Effector memory CD4-positive, alpha-beta T cell (primary cell): ENCODE measurements around the gene GRIK3.

Experiments used
- DNase-seq, 3 donors: peaks; one replicate each; pipeline ENCODE4 v3.0.0-alpha.2; 2020
- H3K27ac ChIP-seq: 2 replicates; pipeline ENCODE4 v1.7.0; 2013; ENCODE audit warnings: mild to moderate bottlenecking, low read length, moderate library complexity; ENCODE audit not compliant: insufficient read depth, poor library complexity, severe bottlenecking
- H3K27me3 ChIP-seq: replicated peaks from 2 replicates; pipeline ENCODE4 v1.7.0; 2013; ENCODE audit warnings: mild to moderate bottlenecking, low read length; ENCODE audit not compliant: insufficient read depth, control insufficient read depth, poor library complexity, severe bottlenecking
- H3K36me3 ChIP-seq: 2 replicates; pipeline ENCODE4 v1.7.0; 2013; ENCODE audit warnings: mild to moderate bottlenecking, low read length, moderate library complexity; ENCODE audit not compliant: control insufficient read depth, insufficient read depth
- H3K4me1 ChIP-seq: 2 replicates; pipeline ENCODE4 v1.7.0; 2013; ENCODE audit warnings: low read length, mild to moderate bottlenecking; ENCODE audit not compliant: control insufficient read depth, insufficient read depth, poor library complexity, severe bottlenecking
- H3K4me3 ChIP-seq: 2 replicates; pipeline ENCODE4 v1.7.0; 2013; ENCODE audit warnings: low read length, low read depth, mild to moderate bottlenecking; ENCODE audit not compliant: insufficient read depth, poor library complexity, severe bottlenecking
- H3K9me3 ChIP-seq: 2 replicates; pipeline ENCODE4 v1.7.0; 2013; ENCODE audit warnings: mild to moderate bottlenecking, low read length, moderate library complexity; ENCODE audit not compliant: control insufficient read depth

GRIK3 gene

GRCh38 chr1:36759355-36759754, 275.0 kb downstream of the GRIK3 start:
- no peak overlapping the region for H3K27ac ChIP-seq
- DNase-seq, result no peak
- H3K36me3 ChIP-seq, result no peaks in the 10 kb centered on the region
- H3K4me1 ChIP-seq, result no peaks in the 10 kb centered on the region
- no peaks in the 10 kb centered on the region for H3K27me3 ChIP-seq
- H3K9me3 ChIP-seq, result no peaks in the 10 kb centered on the region
- no peak overlapping the region for H3K4me3 ChIP-seq

GRCh38 chr1:36755303-36756230, 278.7 kb downstream of the GRIK3 start:
- no peaks in the 10 kb centered on the region for H3K36me3 ChIP-seq
- no peaks in the 10 kb centered on the region for H3K9me3 ChIP-seq
- H3K27ac ChIP-seq, result no peak overlapping the region

GRCh38 chr1:36754366-36754765, 279.9 kb downstream of the GRIK3 start:
- H3K9me3 ChIP-seq, result no peaks in the 10 kb centered on the region

More at GRCh38 chr1:36755303-36756230, 278.7 kb downstream of the GRIK3 start:
- H3K4me3 ChIP-seq, result no peak overlapping the region
- DNase-seq, result no peak
- H3K27me3 ChIP-seq, result no peaks in the 10 kb centered on the region
- H3K4me1 ChIP-seq, result no peaks in the 10 kb centered on the region

GRCh38 chr1:36753451-36753850, 280.9 kb downstream of the GRIK3 start:
- no peak for DNase-seq
- Histone ChIP-seq H3K27ac (no peak overlapping the region), H3K9me3 (no peaks in the 10 kb centered on the region), H3K27me3 (no peaks in the 10 kb centered on the region), H3K4me1 (no peaks in the 10 kb centered on the region), H3K36me3 (no peaks in the 10 kb centered on the region), H3K4me3 (no peak overlapping the region)

More at GRCh38 chr1:36754366-36754765, 279.9 kb downstream of the GRIK3 start:
- no peak for DNase-seq
- no peaks in the 10 kb centered on the region for H3K27me3 ChIP-seq
- no peaks in the 10 kb centered on the region for H3K4me1 ChIP-seq
- H3K36me3 ChIP-seq, result no peaks in the 10 kb centered on the region
- H3K27ac ChIP-seq, result no peak overlapping the region
- no peak overlapping the region for H3K4me3 ChIP-seq

- no peaks in the 10 kb centered on the region for H3K9me3 ChIP-seq
- DNase-seq, result no peak
- no peaks in the 10 kb centered on the region for H3K36me3 ChIP-seq
- H3K27me3 ChIP-seq, result no peaks in the 10 kb centered on the region
- H3K4me1 ChIP-seq, result no peaks in the 10 kb centered on the region
- H3K27ac ChIP-seq, result no peak overlapping the region
- H3K4me3 ChIP-seq, result no peak overlapping the region
Measured at GRCh38 chr1:36752891-36753361, 281.4 kb downstream of the GRIK3 start.

GRCh38 chr1:36752431-36752830, 281.9 kb downstream of the GRIK3 start:
- Histone ChIP-seq H3K36me3 (no peaks in the 10 kb centered on the region), H3K27ac (no peak overlapping the region), H3K27me3 (no peaks in the 10 kb centered on the region), H3K9me3 (no peaks in the 10 kb centered on the region), H3K4me1 (no peaks in the 10 kb centered on the region), H3K4me3 (no peak overlapping the region)
- DNase-seq, result no peak

DNA sequence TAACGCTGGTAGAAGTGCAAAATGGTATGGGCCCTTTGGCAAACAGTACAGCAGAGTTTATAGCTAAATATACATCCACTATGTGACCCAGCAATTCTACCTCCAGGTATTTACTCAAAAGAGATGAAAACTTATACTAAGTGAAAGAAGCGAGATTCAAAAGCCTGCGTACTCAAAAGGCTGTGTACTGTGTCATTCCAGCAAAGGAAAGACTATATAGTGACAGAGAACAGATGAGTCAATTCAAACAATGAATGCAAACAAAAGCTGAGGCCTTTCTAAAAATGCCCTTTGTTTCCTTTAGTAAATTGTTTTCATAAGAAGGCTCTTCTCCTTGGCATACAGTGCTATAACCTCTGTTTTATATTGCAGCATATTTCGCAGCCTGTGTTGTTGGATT, 282.8 kb downstream of the GRIK3 start:
- no peak overlapping the region for H3K4me3 ChIP-seq
- no peaks in the 10 kb centered on the region for H3K27me3 ChIP-seq
- H3K4me1 ChIP-seq, result no peaks in the 10 kb centered on the region
- no peaks in the 10 kb centered on the region for H3K36me3 ChIP-seq
- DNase-seq, result no peak
- H3K27ac ChIP-seq, result no peak overlapping the region
- no peaks in the 10 kb centered on the region for H3K9me3 ChIP-seq

DNA sequence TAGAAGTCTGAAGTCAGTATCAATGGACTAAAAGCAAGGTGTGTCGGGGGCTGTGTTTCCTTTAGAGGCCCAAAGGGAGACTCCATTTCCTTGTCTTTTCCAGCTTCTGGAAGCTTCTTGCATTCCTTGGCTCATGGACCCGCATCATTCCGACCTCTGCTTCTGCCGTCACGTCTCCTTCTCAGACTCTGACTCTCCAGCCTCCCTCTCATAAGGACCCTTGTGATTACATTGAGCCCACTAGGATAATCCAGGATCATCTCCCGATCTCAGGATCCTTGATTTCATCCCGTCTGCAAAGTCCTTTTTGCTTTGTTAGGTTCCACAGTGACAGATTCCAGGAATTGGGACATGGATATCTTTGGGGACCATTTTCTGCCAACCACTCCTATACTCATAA, 285.8 kb downstream of the GRIK3 start:
- H3K27ac ChIP-seq, result no peak overlapping the region
- no peaks in the 10 kb centered on the region for H3K36me3 ChIP-seq
- DNase-seq, result no peak
- H3K9me3 ChIP-seq, result no peaks in the 10 kb centered on the region
- H3K4me3 ChIP-seq, result no peak overlapping the region
- no peaks in the 10 kb centered on the region for H3K27me3 ChIP-seq
- no peaks in the 10 kb centered on the region for H3K4me1 ChIP-seq
